OCI-LY7 (cell line): Measurements from ENCODE around the gene MYL12A. TPM values are rescaled to one million over a fixed set of nuclear protein-coding genes. Genes with fewer than 3 reads are reported as not detected.

Experiments
- BruUV-seq: library from RNA; stranded (reverse); fragments of 400-500 nt; replicated peaks from 2 replicates; lab custom pipeline; 2021; lab: Mats Ljungman, UMichigan
- CTCF ChIA-PET: fragments of 300-600 bp; sonication (Branson Sonifier 250); formaldehyde crosslinking; loops from one replicate; lab custom pipeline; 2022; ENCODE audit warnings: antibody characterized with exemption; ENCODE audit not compliant: unreplicated experiment; lab: Charles Lee
- POLR2A ChIA-PET: fragments of 300-600 bp; sonication (Branson Sonifier 250); formaldehyde crosslinking; loops from one replicate; lab custom pipeline; 2022; ENCODE audit warnings: antibody characterized with exemption; lab: Charles Lee
- DNase-seq: peaks from one replicate; pipeline ENCODE4 v3.0.0-alpha.2; 2015; ENCODE audit warnings: low spot score
- H2AFZ ChIP-seq: fragments of 200-600 bp; sonication (generic), shearing (Covaris generic); 2 replicates; pipeline ENCODE4 v1.6.1; 2014; ENCODE audit warnings: mild to moderate bottlenecking, antibody characterized with exemption, low read length, moderate library complexity
- H3K27ac ChIP-seq: fragments of 200-600 bp; sonication (generic); 2 replicates; pipeline ENCODE4 v1.5.1; 2014; ENCODE audit warnings: mixed run types, low read depth, mild to moderate bottlenecking, moderate library complexity, low read length, inconsistent platforms; ENCODE audit not compliant: poor library complexity, severe bottlenecking
- H3K36me3 ChIP-seq: fragments of 200-600 bp; sonication (generic); 2 replicates; pipeline ENCODE4 v1.6.1; 2014; ENCODE audit warnings: mild to moderate bottlenecking, antibody characterized with exemption, low read length, moderate library complexity, mixed read lengths; ENCODE audit not compliant: insufficient read depth
- H3K4me1 ChIP-seq: fragments of 200-600 bp; sonication (generic); 2 replicates; pipeline ENCODE4 v1.5.1; 2014; ENCODE audit warnings: mild to moderate bottlenecking, low read length; ENCODE audit not compliant: insufficient read depth, poor library complexity, severe bottlenecking
- H3K4me2 ChIP-seq: fragments of 200-600 bp; sonication (generic); 2 replicates; pipeline ENCODE4 v1.6.1; 2014; ENCODE audit warnings: mild to moderate bottlenecking, low read length
- H3K4me3 ChIP-seq: fragments of 200-600 bp; sonication (generic); 2 replicates; pipeline ENCODE4 v1.5.1; 2014; ENCODE audit warnings: mild to moderate bottlenecking, low read depth, low read length; ENCODE audit not compliant: poor library complexity, severe bottlenecking
- H3K79me2 ChIP-seq: fragments of 200-600 bp; sonication (generic); 2 replicates; pipeline ENCODE4 v1.6.1; 2016; ENCODE audit warnings: low read depth, mild to moderate bottlenecking, low read length, moderate library complexity, mixed read lengths; ENCODE audit not compliant: insufficient read depth
- H3K9me2 ChIP-seq: fragments of 200-600 bp; sonication (generic); 2 replicates; pipeline ENCODE4 v1.6.1; 2016; ENCODE audit warnings: mild to moderate bottlenecking, low read length, mixed read lengths; ENCODE audit not compliant: insufficient read depth
- H3K9me3 ChIP-seq: fragments of 200-600 bp; sonication (generic); 2 replicates; pipeline ENCODE4 v1.6.1; 2014; ENCODE audit warnings: mild to moderate bottlenecking, mixed run types, low read length, mixed read lengths
- H4K20me1 ChIP-seq: fragments of 200-600 bp; sonication (generic); 2 replicates; pipeline ENCODE4 v1.6.1; 2014; ENCODE audit warnings: mild to moderate bottlenecking, antibody characterized with exemption, low read length, moderate library complexity, mixed read lengths; ENCODE audit not compliant: insufficient read depth
- CTCF ChIP-seq: fragments of 200-600 bp; sonication (generic); conservative IDR thresholded peaks from 2 replicates; pipeline ENCODE4 v1.5.1; 2014; ENCODE audit warnings: mild to moderate bottlenecking, antibody characterized with exemption, low read length, moderate library complexity, mixed read lengths
- EZH2phosphoT487 ChIP-seq: fragments of 200-600 bp; sonication (generic); IDR thresholded peaks from 2 replicates; pipeline ENCODE4 v1.6.1; 2018; ENCODE audit warnings: low read depth, borderline replicate concordance, mild to moderate bottlenecking, mixed run types, antibody characterized with exemption, low read length, moderate library complexity, mixed read lengths
- intact Hi-C: fragments of 100-400 bp; cut with micrococcal nuclease; formaldehyde crosslinking; loops from one replicate; pipeline ENCODE4 v1.10.0; 2022; ENCODE audit not compliant: unreplicated experiment
- total RNA-seq, 2 experiments: library from RNA; depleted of rRNA in 1 of 2; stranded (reverse); fragments of >200 nt in 1 of 2; shearing (Covaris generic) in 1 of 2; gene quantifications; 2 replicates each; pipeline ENCODE4 v1.2.3, GENCODE V29; 2014 to 2022

Gene MYL12A
- total RNA-seq, 2 experiments from 2014 or later = 301 to 423 TPM

- H3K9me2 ChIP-seq = no peaks in the 10 kb centered on the region
- H3K36me3 ChIP-seq = no peaks in the 10 kb centered on the region
- ChIA-PET POLR2A (no interaction called here), CTCF (no interaction called here)
- BruUV-seq = no TSS peak
- H3K4me3 ChIP-seq = no peak overlapping the region
- no peaks in the 10 kb centered on the region for H3K79me2 ChIP-seq
- H3K9me3 ChIP-seq = no peaks in the 10 kb centered on the region
- no peaks in the 10 kb centered on the region for H4K20me1 ChIP-seq
- no peak for DNase-seq
- H3K27ac ChIP-seq = no peak overlapping the region
- no peaks in the 10 kb centered on the region for H3K4me1 ChIP-seq
- 0 out of 2 replicates have a peak overlapping the region, but pooled peaks have one; percentile 43 for H2AFZ ChIP-seq
- H3K4me2 ChIP-seq = no peak overlapping the region
- no peak for TF ChIP-seq CTCF
- no peak for TF ChIP-seq EZH2phosphoT487
- intact Hi-C loops = no loop called here
These were observed 57.8 kb downstream of the MYL12A start for GRCh38 chr18:3305354-3305762.

Other genes starting within 250 kb of the MYL12A start
- 18.7 and 20.1 TPM in 2 replicates for gene LPIN2, start 234.7 kb upstream of the MYL12A start, total RNA-seq (2014; rRNA removed; shearing (Covaris generic))
- 16.9 and 18.9 TPM in 2 replicates for gene LPIN2, start 234.7 kb upstream of the MYL12A start, total RNA-seq (2022)
- gene MYOM1, start 27.8 kb upstream of the MYL12A start, total RNA-seq (2014; rRNA removed; shearing (Covaris generic)) = 3.8 and 5.7 TPM in 2 replicates
- gene MYOM1, start 27.8 kb upstream of the MYL12A start, total RNA-seq (2022) = 2.3 and 2.4 TPM in 2 replicates
- 240 and 260 TPM in 2 replicates for gene MYL12B, start 14.3 kb downstream of the MYL12A start, total RNA-seq (2014; rRNA removed; shearing (Covaris generic))
- 222 and 230 TPM in 2 replicates for gene MYL12B, start 14.3 kb downstream of the MYL12A start, total RNA-seq (2022)
- gene TGIF1, start 202.4 kb downstream of the MYL12A start, total RNA-seq (2014; rRNA removed; shearing (Covaris generic)) = 61.5 and 69.0 TPM in 2 replicates
- gene TGIF1, start 202.4 kb downstream of the MYL12A start, total RNA-seq (2022) = 40.9 and 42.5 TPM in 2 replicates